Neural cell (in vitro differentiated cells): Measurements from ENCODE around the gene ACTL10. TPM values are rescaled to one million over a fixed set of nuclear protein-coding genes. Genes with fewer than 3 reads are reported as not detected.

Experiments
- H2AFZ ChIP-seq: fragments of 200-600, 300-800 bp; sonication (generic), shearing (Covaris generic); 2 replicates; pipeline ENCODE4 v1.6.0; 2014; ENCODE audit warnings: low read depth, mild to moderate bottlenecking, antibody characterized with exemption, low read length, moderate library complexity
- H3F3A ChIP-seq: fragments of 200-600 bp; shearing (Covaris generic); 2 replicates; pipeline ENCODE4 v1.6.1; 2016; ENCODE audit warnings: mild to moderate bottlenecking, moderate library complexity, mixed read lengths, antibody characterized with exemption, low read length; ENCODE audit not compliant: insufficient read depth, poor library complexity, severe bottlenecking
- H3K27ac ChIP-seq: fragments of 200-600, 300-800 bp; sonication (generic), shearing (Covaris generic); 2 replicates; pipeline ENCODE4 v1.5.1; 2014; ENCODE audit warnings: mild to moderate bottlenecking, low read length, moderate library complexity
- H3K27me3 ChIP-seq: fragments of 300-800, 200-600 bp; sonication (generic), shearing (Covaris generic); 2 replicates; pipeline ENCODE4 v1.6.0; 2014; ENCODE audit warnings: mild to moderate bottlenecking, low read depth, low read length, moderate library complexity; ENCODE audit not compliant: insufficient read depth
- H3K36me3 ChIP-seq: fragments of 300-800, 200-600 bp; sonication (generic), shearing (Covaris generic); 2 replicates; pipeline ENCODE4 v1.5.1; 2014; ENCODE audit warnings: mild to moderate bottlenecking, antibody characterized with exemption, low read length, moderate library complexity; ENCODE audit not compliant: insufficient read depth
- H3K4me2 ChIP-seq: fragments of 300-800, 200-600 bp; sonication (generic), shearing (Covaris generic); 2 replicates; pipeline ENCODE4 v1.6.0; 2014; ENCODE audit warnings: mild to moderate bottlenecking, low read length
- H3K4me3 ChIP-seq: fragments of 300-800, 200-600 bp; sonication (generic), shearing (Covaris generic); 2 replicates; pipeline ENCODE4 v1.5.1; 2014; ENCODE audit warnings: mild to moderate bottlenecking, low read length, moderate library complexity
- H3K79me2 ChIP-seq: fragments of 200-600 bp; shearing (Covaris generic); replicated peaks from 2 replicates; pipeline ENCODE4 v1.6.0; 2014; ENCODE audit warnings: mild to moderate bottlenecking, low read length, moderate library complexity; ENCODE audit not compliant: insufficient read depth
- H3K9ac ChIP-seq: fragments of 300-800, 200-600 bp; sonication (generic), shearing (Covaris generic); 2 replicates; pipeline ENCODE4 v1.6.1; 2016; ENCODE audit warnings: mild to moderate bottlenecking, low read length, mixed read lengths
- H3K9me2 ChIP-seq: fragments of 200-600 bp; shearing (Covaris generic); 2 replicates; pipeline ENCODE4 v1.6.1; 2016; ENCODE audit warnings: mild to moderate bottlenecking, low read length, mixed read lengths; ENCODE audit not compliant: insufficient read depth
- H3K9me3 ChIP-seq: fragments of 200-600, 300-800 bp; sonication (generic), shearing (Covaris generic); 2 replicates; pipeline ENCODE4 v1.6.1; 2016; ENCODE audit warnings: mild to moderate bottlenecking, mixed run types, low read length, moderate library complexity, mixed read lengths
- H4K20me1 ChIP-seq: fragments of 200-600 bp; shearing (Covaris generic); 2 replicates; pipeline ENCODE4 v1.6.1; 2016; ENCODE audit warnings: mild to moderate bottlenecking, mixed run types; ENCODE audit not compliant: insufficient read depth
- EP300 ChIP-seq: fragments of 450-650 bp; conservative IDR thresholded peaks from 2 replicates; pipeline ENCODE4 v1.6.1; 2014; ENCODE audit warnings: antibody characterized with exemption, mild to moderate bottlenecking, moderate library complexity; ENCODE audit not compliant: poor library complexity, severe bottlenecking
- EZH2 ChIP-seq: fragments of 200-600, 300-800 bp; shearing (Covaris generic), sonication (generic); IDR thresholded peaks from 2 replicates; pipeline ENCODE4 v1.6.1; 2014; ENCODE audit warnings: antibody characterized with exemption, low read length, borderline replicate concordance, mild to moderate bottlenecking; ENCODE audit not compliant: insufficient read depth, poor library complexity, severe bottlenecking
- MXI1 ChIP-seq: fragments of 450-650 bp; conservative IDR thresholded peaks from 2 replicates; pipeline ENCODE4 v1.6.1; 2014; ENCODE audit warnings: antibody characterized with exemption, mild to moderate bottlenecking; ENCODE audit not compliant: poor library complexity, severe bottlenecking
- POLR2AphosphoS5 ChIP-seq: IDR thresholded peaks from 2 replicates; pipeline ENCODE4 v1.6.1; 2012
- RAD21 ChIP-seq: fragments of 450-650 bp; conservative IDR thresholded peaks from 2 replicates; pipeline ENCODE4 v1.6.1; 2014; ENCODE audit warnings: antibody characterized with exemption, mild to moderate bottlenecking, moderate library complexity
- SMC3 ChIP-seq: fragments of 450-650 bp; conservative IDR thresholded peaks from 2 replicates; pipeline ENCODE4 v1.6.1; 2014; ENCODE audit warnings: antibody characterized with exemption, mild to moderate bottlenecking, moderate library complexity; ENCODE audit not compliant: poor library complexity
- TAF1 ChIP-seq: IDR thresholded peaks from 2 replicates; pipeline ENCODE4 v1.6.1; 2012; ENCODE audit warnings: low read depth
- polyA plus RNA-seq: library from polyadenylated mRNA; depleted of rRNA; stranded (reverse); fragments of >200 nt; gene quantifications from 2 replicates; pipeline ENCODE4 v1.2.3, GENCODE V29; 2014
- TF ChIP-seq, protein P1 (sequence below): IDR thresholded peaks from 2 replicates; pipeline ENCODE4 v1.6.1; 2012; ENCODE audit warnings: borderline replicate concordance
- TF ChIP-seq, protein P2 (sequence below): fragments of 450-650 bp; IDR thresholded peaks from 2 replicates; pipeline ENCODE4 v1.5.1; 2014; ENCODE audit warnings: antibody characterized with exemption, mild to moderate bottlenecking, moderate library complexity; ENCODE audit not compliant: poor library complexity, severe bottlenecking

Gene ACTL10
- polyA plus RNA-seq, 1 donor from 2014 or later: not detected

GRCh38 chr20:33693741-33694638 is 27.2 kb downstream of the ACTL10 start:
- Histone ChIP-seq H3K9me2 (no peaks in the 10 kb centered on the region), H3K4me3 (no peak overlapping the region), H3K27ac (no peak overlapping the region), H3K9me3 (no peaks in the 10 kb centered on the region), H4K20me1 (no peaks in the 10 kb centered on the region), H3K4me2 (no peak overlapping the region), H3K9ac (no peak overlapping the region), H2AFZ (no peak overlapping the region), H3K27me3 (no peaks in the 10 kb centered on the region), H3F3A (no peaks in the 10 kb centered on the region), H3K36me3 (no peaks in the 10 kb centered on the region), H3K79me2 (no peaks in the 10 kb centered on the region)
- no peak for TF ChIP-seq TAF1
- TF ChIP-seq MXI1: no peak
- no peak for TF ChIP-seq SMC3
- TF ChIP-seq, protein P1, sequence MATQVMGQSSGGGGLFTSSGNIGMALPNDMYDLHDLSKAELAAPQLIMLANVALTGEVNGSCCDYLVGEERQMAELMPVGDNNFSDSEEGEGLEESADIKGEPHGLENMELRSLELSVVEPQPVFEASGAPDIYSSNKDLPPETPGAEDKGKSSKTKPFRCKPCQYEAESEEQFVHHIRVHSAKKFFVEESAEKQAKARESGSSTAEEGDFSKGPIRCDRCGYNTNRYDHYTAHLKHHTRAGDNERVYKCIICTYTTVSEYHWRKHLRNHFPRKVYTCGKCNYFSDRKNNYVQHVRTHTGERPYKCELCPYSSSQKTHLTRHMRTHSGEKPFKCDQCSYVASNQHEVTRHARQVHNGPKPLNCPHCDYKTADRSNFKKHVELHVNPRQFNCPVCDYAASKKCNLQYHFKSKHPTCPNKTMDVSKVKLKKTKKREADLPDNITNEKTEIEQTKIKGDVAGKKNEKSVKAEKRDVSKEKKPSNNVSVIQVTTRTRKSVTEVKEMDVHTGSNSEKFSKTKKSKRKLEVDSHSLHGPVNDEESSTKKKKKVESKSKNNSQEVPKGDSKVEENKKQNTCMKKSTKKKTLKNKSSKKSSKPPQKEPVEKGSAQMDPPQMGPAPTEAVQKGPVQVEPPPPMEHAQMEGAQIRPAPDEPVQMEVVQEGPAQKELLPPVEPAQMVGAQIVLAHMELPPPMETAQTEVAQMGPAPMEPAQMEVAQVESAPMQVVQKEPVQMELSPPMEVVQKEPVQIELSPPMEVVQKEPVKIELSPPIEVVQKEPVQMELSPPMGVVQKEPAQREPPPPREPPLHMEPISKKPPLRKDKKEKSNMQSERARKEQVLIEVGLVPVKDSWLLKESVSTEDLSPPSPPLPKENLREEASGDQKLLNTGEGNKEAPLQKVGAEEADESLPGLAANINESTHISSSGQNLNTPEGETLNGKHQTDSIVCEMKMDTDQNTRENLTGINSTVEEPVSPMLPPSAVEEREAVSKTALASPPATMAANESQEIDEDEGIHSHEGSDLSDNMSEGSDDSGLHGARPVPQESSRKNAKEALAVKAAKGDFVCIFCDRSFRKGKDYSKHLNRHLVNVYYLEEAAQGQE: no peak
- TF ChIP-seq POLR2AphosphoS5: no peak
- TF ChIP-seq EZH2: no peak

GRCh38 chr20:33694639-33695012 is 27.9 kb downstream of the ACTL10 start:
- Histone ChIP-seq H3K79me2 (no peaks in the 10 kb centered on the region), H3K36me3 (no peaks in the 10 kb centered on the region), H3K9me3 (no peaks in the 10 kb centered on the region), H3K27me3 (no peaks in the 10 kb centered on the region), H3K9me2 (no peaks in the 10 kb centered on the region), H2AFZ (no peak overlapping the region), H3K4me2 (no peak overlapping the region), H3K4me3 (no peak overlapping the region), H4K20me1 (no peaks in the 10 kb centered on the region), H3K27ac (no peak overlapping the region), H3K9ac (no peak overlapping the region), H3F3A (no peaks in the 10 kb centered on the region)
- TF ChIP-seq EP300 (no peak), MXI1 (no peak), EZH2 (no peak), SMC3 (no peak), POLR2AphosphoS5 (no peak), RAD21 (no peak), TAF1 (no peak)
- TF ChIP-seq, protein P2, sequence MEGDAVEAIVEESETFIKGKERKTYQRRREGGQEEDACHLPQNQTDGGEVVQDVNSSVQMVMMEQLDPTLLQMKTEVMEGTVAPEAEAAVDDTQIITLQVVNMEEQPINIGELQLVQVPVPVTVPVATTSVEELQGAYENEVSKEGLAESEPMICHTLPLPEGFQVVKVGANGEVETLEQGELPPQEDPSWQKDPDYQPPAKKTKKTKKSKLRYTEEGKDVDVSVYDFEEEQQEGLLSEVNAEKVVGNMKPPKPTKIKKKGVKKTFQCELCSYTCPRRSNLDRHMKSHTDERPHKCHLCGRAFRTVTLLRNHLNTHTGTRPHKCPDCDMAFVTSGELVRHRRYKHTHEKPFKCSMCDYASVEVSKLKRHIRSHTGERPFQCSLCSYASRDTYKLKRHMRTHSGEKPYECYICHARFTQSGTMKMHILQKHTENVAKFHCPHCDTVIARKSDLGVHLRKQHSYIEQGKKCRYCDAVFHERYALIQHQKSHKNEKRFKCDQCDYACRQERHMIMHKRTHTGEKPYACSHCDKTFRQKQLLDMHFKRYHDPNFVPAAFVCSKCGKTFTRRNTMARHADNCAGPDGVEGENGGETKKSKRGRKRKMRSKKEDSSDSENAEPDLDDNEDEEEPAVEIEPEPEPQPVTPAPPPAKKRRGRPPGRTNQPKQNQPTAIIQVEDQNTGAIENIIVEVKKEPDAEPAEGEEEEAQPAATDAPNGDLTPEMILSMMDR: no peak
- TF ChIP-seq, protein P1: no peak
